H9 (cell line): ENCODE results near the gene RABGAP1. TPM values are rescaled to one million over a fixed set of nuclear protein-coding genes. Genes with fewer than 3 reads are reported as not detected.

Experiments
- DNase-seq: peaks from one replicate; pipeline ENCODE4 v3.0.0-alpha.2; 2017
- H2AFZ ChIP-seq: one replicate; pipeline ENCODE4 v1.6.1; 2013; ENCODE audit warnings: mild to moderate bottlenecking, low read length, control low read depth, moderate library complexity
- H2AK5ac ChIP-seq: 2 replicates; pipeline ENCODE4 v1.6.1; 2013; ENCODE audit warnings: low read length, control low read depth, mixed read lengths; ENCODE audit not compliant: insufficient read length
- H2BK120ac ChIP-seq: one replicate; pipeline ENCODE4 v1.6.1; 2013; ENCODE audit warnings: low read depth, mild to moderate bottlenecking, low read length, control low read depth, inconsistent platforms; ENCODE audit not compliant: poor library complexity, severe bottlenecking
- H2BK12ac ChIP-seq: 2 replicates; pipeline ENCODE4 v1.6.1; 2013; ENCODE audit warnings: low read length, control low read depth, mixed read lengths, low read depth; ENCODE audit not compliant: insufficient read length
- H2BK15ac ChIP-seq: 2 replicates; pipeline ENCODE4 v1.6.1; 2013; ENCODE audit warnings: low read depth, low read length, control low read depth
- H2BK20ac ChIP-seq: one replicate; pipeline ENCODE4 v1.6.1; 2013; ENCODE audit warnings: low read depth, mild to moderate bottlenecking, low read length, control low read depth, inconsistent platforms; ENCODE audit not compliant: poor library complexity, severe bottlenecking
- H2BK5ac ChIP-seq: 2 replicates; pipeline ENCODE4 v1.6.1; 2013; ENCODE audit warnings: low read length, control low read depth, mixed read lengths; ENCODE audit not compliant: insufficient read length
- H3K14ac ChIP-seq: 2 replicates; pipeline ENCODE4 v1.6.1; 2013; ENCODE audit warnings: low read length, control low read depth; ENCODE audit not compliant: insufficient read depth
- H3K18ac ChIP-seq: 2 replicates; pipeline ENCODE4 v1.6.1; 2013; ENCODE audit warnings: low read depth, mild to moderate bottlenecking, mixed read lengths, low read length, control low read depth; ENCODE audit not compliant: insufficient read length
- H3K23ac ChIP-seq: 2 replicates; pipeline ENCODE4 v1.6.1; 2013; ENCODE audit warnings: low read length, control low read depth, mixed read lengths, low read depth; ENCODE audit not compliant: insufficient read length
- H3K23me2 ChIP-seq: 2 replicates; pipeline ENCODE4 v1.6.1; 2013; ENCODE audit warnings: low read depth, mild to moderate bottlenecking, mixed read lengths, low read length, control low read depth; ENCODE audit not compliant: insufficient read length, poor library complexity, severe bottlenecking
- H3K27ac ChIP-seq: 2 replicates; pipeline ENCODE4 v1.5.1; 2013; ENCODE audit warnings: low read length, control low read depth, mixed read lengths, low read depth; ENCODE audit not compliant: insufficient read length
- H3K27me3 ChIP-seq: 2 replicates; pipeline ENCODE4 v1.6.1; 2013; ENCODE audit warnings: low read length, control low read depth, inconsistent platforms; ENCODE audit not compliant: insufficient read depth
- H3K4ac ChIP-seq: 2 replicates; pipeline ENCODE4 v1.6.1; 2013; ENCODE audit warnings: low read depth, mild to moderate bottlenecking, control low read depth, inconsistent platforms, low read length, moderate library complexity
- H3K4me1 ChIP-seq: 2 replicates; pipeline ENCODE4 v1.6.1; 2013; ENCODE audit warnings: low read length, control low read depth, inconsistent platforms; ENCODE audit not compliant: insufficient read depth
- H3K4me2 ChIP-seq: 2 replicates; pipeline ENCODE4 v1.6.1; 2013; ENCODE audit warnings: low read length, control low read depth, mixed read lengths; ENCODE audit not compliant: insufficient read length, insufficient read depth
- H3K56ac ChIP-seq: 2 replicates; pipeline ENCODE4 v1.6.1; 2013; ENCODE audit warnings: low read depth, mild to moderate bottlenecking, mixed read lengths, low read length, control low read depth; ENCODE audit not compliant: insufficient read length
- H3K79me1 ChIP-seq: 2 replicates; pipeline ENCODE4 v1.6.1; 2013; ENCODE audit warnings: low read depth, mild to moderate bottlenecking, moderate library complexity, low read length, control low read depth, inconsistent platforms; ENCODE audit not compliant: insufficient read depth, poor library complexity, severe bottlenecking
- H3K79me2 ChIP-seq: 2 replicates; pipeline ENCODE4 v1.6.1; 2013; ENCODE audit warnings: low read length, control low read depth, inconsistent platforms; ENCODE audit not compliant: insufficient read depth
- H3K9ac ChIP-seq: 2 replicates; pipeline ENCODE4 v1.6.1; 2013; ENCODE audit warnings: low read length, control low read depth, mixed read lengths; ENCODE audit not compliant: insufficient read length; ENCODE audit errors: extremely low read depth
- H3K9me3 ChIP-seq: one replicate; pipeline ENCODE4 v1.6.1; 2013; ENCODE audit warnings: low read depth, low read length, inconsistent platforms; ENCODE audit not compliant: control insufficient read depth
- H3T11ph ChIP-seq: one replicate; pipeline ENCODE4 v1.6.1; 2013; ENCODE audit warnings: mild to moderate bottlenecking, low read length, control low read depth, inconsistent platforms
- H4K20me1 ChIP-seq: one replicate; pipeline ENCODE4 v1.6.1; 2013; ENCODE audit not compliant: control insufficient read depth, insufficient read length, insufficient read depth
- H4K5ac ChIP-seq: 2 replicates; pipeline ENCODE4 v1.6.1; 2013; ENCODE audit warnings: low read depth, mild to moderate bottlenecking, mixed read lengths, low read length, control low read depth; ENCODE audit not compliant: insufficient read length
- H4K8ac ChIP-seq: replicated peaks from 2 replicates; pipeline ENCODE4 v1.6.1; 2013; ENCODE audit warnings: low read length, control low read depth, mixed read lengths, low read depth; ENCODE audit not compliant: insufficient read length
- H4K91ac ChIP-seq: 2 replicates; pipeline ENCODE4 v1.6.1; 2013; ENCODE audit warnings: low read depth, mild to moderate bottlenecking, moderate library complexity, mixed read lengths, low read length, control low read depth; ENCODE audit not compliant: insufficient read length
- H3K27ac Mint-ChIP-seq, 3 experiments: 2 replicates in 2 of 3; 3 replicates in 1 of 3; pipeline ENCODE4 v1.8.0; 2020 to 2021; ENCODE audit warnings: mixed read lengths in 3 of 3, mild to moderate bottlenecking in 1 of 3, moderate library complexity in 1 of 3
- H3K27me3 Mint-ChIP-seq: 2 replicates; pipeline ENCODE4 v1.8.0; 2021; ENCODE audit warnings: low read depth, mild to moderate bottlenecking, moderate library complexity, mixed read lengths
- H3K36me3 Mint-ChIP-seq, 3 experiments: 2 replicates in 2 of 3; 3 replicates in 1 of 3; pipeline ENCODE4 v1.8.0; 2020 to 2021; ENCODE audit warnings: low read depth in 3 of 3, mixed read lengths in 3 of 3; ENCODE audit not compliant: insufficient read depth in 1 of 3
- H3K4me1 Mint-ChIP-seq, 2 experiments: 2 replicates each; pipeline ENCODE4 v1.8.0; 2020; ENCODE audit warnings: mixed read lengths in 2 of 2
- H3K4me3 Mint-ChIP-seq, 2 experiments: 2 replicates in 1 of 2; 3 replicates in 1 of 2; pipeline ENCODE4 v1.8.0; 2020 to 2021; ENCODE audit warnings: mild to moderate bottlenecking in 2 of 2, mixed read lengths in 2 of 2, moderate library complexity in 1 of 2
- H3K9me3 Mint-ChIP-seq, 2 experiments: 2 replicates in 1 of 2; 3 replicates in 1 of 2; pipeline ENCODE4 v1.8.0; 2020; ENCODE audit warnings: mild to moderate bottlenecking in 2 of 2, mixed read lengths in 2 of 2, moderate library complexity in 1 of 2
- CTCF ChIP-seq: fragments of 200-600 bp; sonication (generic); conservative IDR thresholded peaks from 3 replicates; pipeline ENCODE4 v1.8.0; 2021; ENCODE audit warnings: antibody characterized with exemption, mild to moderate bottlenecking
- WGBS: extraction: QIAGEN DNeasy Blood & Tissue Kit; methylation state at CpG from one replicate; pipeline ENCODE4 v1.1.7; 2013; ENCODE audit warnings: missing lambda C conversion rate, low lambda C conversion rate, mixed read lengths; ENCODE audit not compliant: insufficient read length; ENCODE audit errors: extremely low coverage; 5-methylcytosine and 5-hydroxymethylcytosine counted together
- total RNA-seq: library from RNA; stranded (reverse); gene quantifications from 2 replicates; pipeline ENCODE4 v1.2.1, GENCODE V29; 2021

RABGAP1 gene
- total RNA-seq, 1 experiment from 2014 or later = 31.6 TPM

- no peaks in the 10 kb centered on the region for H3K9me3 Mint-ChIP-seq
- H3K14ac ChIP-seq = no peak overlapping the region
- peaks cover 13 to 65% (median 56%) of the 10 kb centered on the region in 3 experiments; a peak in 6 of 7 replicates for H3K36me3 Mint-ChIP-seq
- TF ChIP-seq CTCF = no peak
- H3K9me3 ChIP-seq = no peaks in the 10 kb centered on the region
- H3K4me1 ChIP-seq = peaks cover 5% of the 10 kb centered on the region; the same call in 1 of the 2 replicates
- no peaks in the 10 kb centered on the region for H3K27me3 ChIP-seq
- H3K23ac ChIP-seq = no peak overlapping the region
- H2BK15ac ChIP-seq = no peak overlapping the region
- H3K9ac ChIP-seq = no peak overlapping the region
- H3K23me2 ChIP-seq = no peaks in the 10 kb centered on the region
- no peak overlapping the region for H2BK5ac ChIP-seq
- H3K56ac ChIP-seq = no peak overlapping the region
- H4K91ac ChIP-seq = no peak overlapping the region
- no peak overlapping the region for H2AK5ac ChIP-seq
- no peak overlapping the region for H2BK120ac ChIP-seq
- no peak overlapping the region for H2BK12ac ChIP-seq
- H3K4ac ChIP-seq = no peak overlapping the region
- no peak overlapping the region for H4K8ac ChIP-seq
- H3K4me1 Mint-ChIP-seq = peaks cover 12 to 17% of the 10 kb centered on the region in 2 experiments
- no peaks in the 10 kb centered on the region for H3K79me2 ChIP-seq
- no CpG with 5 or more reads among the region's 1 CpG for WGBS
- no peak for DNase-seq
- H3K27ac Mint-ChIP-seq = peak overlapping the region in 1 of 3 experiments; percentile 20; a peak in 2 of 7 replicates
- no peak overlapping the region for H3K4me2 ChIP-seq
- H3K79me1 ChIP-seq = no peaks in the 10 kb centered on the region
- H4K20me1 ChIP-seq = no peaks in the 10 kb centered on the region
- H4K5ac ChIP-seq = no peak overlapping the region
- H3T11ph ChIP-seq = no peak overlapping the region
- H3K27me3 Mint-ChIP-seq = no peaks in the 10 kb centered on the region
- no peak overlapping the region for H3K27ac ChIP-seq
- no peak overlapping the region for H3K18ac ChIP-seq
- no peak overlapping the region for H3K4me3 Mint-ChIP-seq
- H2AFZ ChIP-seq = no peak overlapping the region
- H2BK20ac ChIP-seq = no peak overlapping the region
Measured at GRCh38 chr9:123084256-123084655, 143.4 kb downstream of the RABGAP1 start.
